T follicular helper cell (primary cell): ENCODE measurements around the gene NPAS3.

Source experiments
- DNase-seq: peaks from one replicate; pipeline ENCODE4 v3.0.0-alpha.2; 2020; ENCODE audit warnings: low read depth

Gene NPAS3

GRCh38 chr14:33449268-33449667 lies 510.6 kb downstream of the NPAS3 start:
- no peak for DNase-seq

DNA sequence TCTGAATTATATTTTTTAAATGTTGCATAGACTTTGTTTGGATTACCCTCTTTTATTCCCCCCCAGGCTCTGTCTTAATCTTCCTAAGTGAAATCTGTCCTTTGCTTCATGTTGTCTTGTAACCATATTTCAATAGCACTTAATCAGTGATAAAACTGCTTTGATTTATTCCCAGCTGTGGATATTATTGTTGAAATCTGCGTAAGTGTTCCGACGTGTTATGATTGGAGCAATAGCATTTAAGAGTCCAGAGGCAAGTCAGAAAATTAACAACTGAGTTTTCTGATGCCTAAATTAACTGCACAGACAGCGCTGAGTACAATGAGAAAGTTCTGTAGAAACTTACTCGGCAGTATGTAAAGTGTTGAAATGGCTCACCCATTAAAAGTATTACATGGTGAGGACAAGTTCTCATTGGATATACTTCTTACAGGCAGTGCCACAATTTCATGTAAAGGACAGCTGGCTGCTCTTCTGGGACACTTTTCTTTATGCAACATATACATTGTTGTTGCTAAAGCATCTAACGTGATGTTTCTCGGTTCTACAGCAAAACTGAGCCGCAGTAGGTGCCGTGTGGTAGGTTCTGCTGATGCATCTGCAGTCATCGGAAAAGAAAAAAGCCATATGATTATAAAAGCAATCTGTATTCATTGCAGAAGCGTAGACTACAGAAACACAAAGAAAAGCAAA lies 511.2 kb downstream of the NPAS3 start:
- DNase-seq, result no peak

GRCh38 chr14:33450416-33450815 lies 511.7 kb downstream of the NPAS3 start:
- DNase-seq, result no peak

GRCh38 chr14:33451211-33451610 lies 512.5 kb downstream of the NPAS3 start:
- no peak for DNase-seq

DNA sequence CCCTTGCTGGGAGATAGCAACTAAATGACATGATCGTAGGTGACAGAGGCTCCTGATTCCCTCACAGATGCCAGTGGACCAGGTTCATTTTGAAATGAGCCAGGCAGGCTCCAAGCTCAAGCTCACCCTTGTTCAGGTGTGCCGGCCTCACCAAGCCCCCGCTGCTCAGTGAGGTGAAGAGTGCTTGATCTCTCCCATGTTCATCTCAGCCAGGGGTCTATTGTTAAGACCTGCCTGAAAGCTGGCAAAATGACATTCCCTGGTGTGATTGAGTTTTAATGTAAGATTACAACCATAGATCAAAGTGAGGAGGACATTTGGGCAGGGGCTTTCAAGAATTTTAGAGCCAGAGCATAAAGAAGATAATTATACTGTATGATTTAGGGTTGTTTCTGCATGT lies 514.3 kb downstream of the NPAS3 start:
- DNase-seq, result no peak

DNA sequence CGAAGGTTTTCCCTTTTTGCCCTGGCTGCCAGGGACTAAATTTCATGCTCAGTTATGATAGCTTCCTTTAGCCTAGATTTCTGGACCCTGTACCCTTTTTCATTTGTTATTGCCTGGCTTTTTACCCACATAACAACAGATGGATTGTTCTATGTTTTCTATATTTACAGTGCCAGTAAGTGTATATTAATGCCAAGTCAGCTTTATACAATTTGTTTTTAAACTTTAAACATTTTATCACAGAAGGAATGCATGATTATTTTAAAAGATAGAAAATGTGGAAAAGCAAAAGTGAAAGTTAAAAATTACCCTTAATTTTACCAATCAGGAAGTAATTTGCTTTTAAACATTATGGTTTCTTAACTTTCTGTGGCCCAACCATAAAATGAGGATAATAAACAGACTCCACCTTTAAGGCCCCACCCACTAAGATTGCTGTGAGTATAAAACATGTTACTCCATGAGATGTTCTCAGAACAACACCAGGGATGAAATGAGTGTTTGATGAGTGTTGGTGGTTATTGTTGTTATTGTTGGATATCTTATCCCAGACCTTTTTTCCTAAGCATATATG lies 515.4 kb downstream of the NPAS3 start:
- no peak for DNase-seq

- no peak for DNase-seq
These were observed 516.0 kb downstream of the NPAS3 start for GRCh38 chr14:33454707-33455106.

- no peak for DNase-seq
These were observed 517.1 kb downstream of the NPAS3 start for GRCh38 chr14:33455654-33456345.

DNA sequence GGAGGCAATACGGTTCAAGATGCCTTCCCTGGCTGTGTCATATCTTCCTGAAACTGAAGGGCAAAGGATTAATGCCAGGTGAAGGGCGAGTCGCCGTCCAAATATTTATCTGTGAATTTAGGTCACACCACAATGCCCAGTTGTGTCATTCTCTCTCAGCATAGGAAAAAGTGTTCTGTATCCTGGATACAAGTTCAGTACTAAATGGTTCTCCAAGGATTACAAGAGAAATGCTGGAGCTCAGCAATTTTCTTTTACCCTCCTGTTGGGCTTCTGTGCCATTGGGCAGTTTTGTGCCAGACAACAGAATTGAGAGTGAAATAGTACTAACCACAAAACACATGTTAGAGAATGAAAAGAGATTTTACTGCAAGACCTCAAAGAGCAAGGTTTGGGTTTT lies 518.3 kb downstream of the NPAS3 start:
- no peak for DNase-seq

GRCh38 chr14:33457617-33458016 lies 518.9 kb downstream of the NPAS3 start:
- no peak for DNase-seq

GRCh38 chr14:33460164-33460563 lies 521.5 kb downstream of the NPAS3 start:
- DNase-seq, result no peak

GRCh38 chr14:33461036-33461435 lies 522.4 kb downstream of the NPAS3 start:
- no peak for DNase-seq

DNA sequence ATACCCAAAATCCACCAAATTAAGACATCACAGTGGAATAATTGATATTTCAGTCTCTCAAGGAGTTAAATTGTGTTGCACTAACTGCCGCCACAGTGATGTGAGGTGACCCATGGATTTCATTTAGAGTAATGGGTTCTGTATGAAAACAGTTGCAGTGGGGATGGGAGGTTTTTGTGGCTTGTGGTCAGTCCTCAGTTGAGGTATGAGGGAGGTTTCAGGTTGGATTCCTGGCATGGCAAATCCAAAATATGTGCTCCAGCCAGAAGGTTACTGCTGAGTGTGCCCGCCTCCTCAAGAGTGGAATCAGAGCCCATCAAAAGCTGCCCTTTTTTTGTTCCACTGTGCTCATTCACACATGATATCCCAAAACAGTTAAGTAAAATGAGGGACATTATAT lies 525.1 kb downstream of the NPAS3 start:
- DNase-seq, result no peak

- DNase-seq, result no peak
These were observed 525.7 kb downstream of the NPAS3 start for GRCh38 chr14:33464254-33464962.

GRCh38 chr14:33465846-33466700 lies 527.4 kb downstream of the NPAS3 start:
- DNase-seq, result no peak

GRCh38 chr14:33467971-33468370 lies 529.3 kb downstream of the NPAS3 start:
- no peak for DNase-seq

GRCh38 chr14:33469898-33470297 lies 531.2 kb downstream of the NPAS3 start:
- DNase-seq, result no peak

DNA sequence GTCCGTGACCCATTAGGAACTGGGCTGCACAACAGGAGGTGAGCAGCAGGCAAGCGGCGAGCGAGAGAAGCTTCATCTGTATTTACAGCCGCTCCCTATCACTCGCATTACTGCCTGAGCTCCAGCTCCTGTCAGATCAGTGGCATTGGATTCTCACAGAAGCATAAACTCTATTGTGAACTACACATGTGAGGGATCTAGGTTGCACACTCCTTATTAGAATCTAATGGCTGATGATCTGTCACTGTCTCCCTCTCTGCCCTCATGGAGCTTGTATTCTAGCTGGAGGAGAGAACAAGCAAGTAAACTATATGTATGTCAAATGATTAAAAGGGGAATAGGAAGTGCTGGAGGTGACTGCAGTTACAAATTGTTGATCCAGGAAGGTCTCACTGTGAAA lies 533.1 kb downstream of the NPAS3 start:
- no peak for DNase-seq

- no peak for DNase-seq
These were observed 536.9 kb downstream of the NPAS3 start for GRCh38 chr14:33475623-33476022.

DNA sequence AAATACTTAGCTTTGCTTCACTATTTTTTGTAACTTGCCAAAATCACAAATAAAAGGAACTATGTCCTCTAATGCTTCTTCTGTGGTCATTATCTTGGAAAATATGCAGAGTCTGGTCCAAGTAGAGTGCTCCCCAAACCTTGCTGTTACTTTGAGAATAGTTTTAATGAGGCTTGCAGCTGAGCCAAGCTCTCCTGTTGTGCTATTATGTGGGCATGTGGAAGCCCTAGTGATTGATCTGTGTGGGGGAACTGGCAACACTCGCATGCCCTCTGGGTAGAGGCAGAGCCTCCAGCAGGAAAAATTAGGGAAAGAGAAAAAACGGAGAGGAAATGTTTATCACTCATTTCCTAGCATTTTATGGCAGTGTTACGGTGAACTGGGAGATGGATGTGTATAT lies 539.1 kb downstream of the NPAS3 start:
- DNase-seq, result no peak

- DNase-seq, result no peak
These were observed 541.6 kb downstream of the NPAS3 start for GRCh38 chr14:33480071-33480886.
